Measurements from ENCODE around the gene CDC42BPG.
A peak's percentile ranks its signal among the peaks of the same experiment; 100 is the strongest.

The CDC42BPG gene

DNA sequence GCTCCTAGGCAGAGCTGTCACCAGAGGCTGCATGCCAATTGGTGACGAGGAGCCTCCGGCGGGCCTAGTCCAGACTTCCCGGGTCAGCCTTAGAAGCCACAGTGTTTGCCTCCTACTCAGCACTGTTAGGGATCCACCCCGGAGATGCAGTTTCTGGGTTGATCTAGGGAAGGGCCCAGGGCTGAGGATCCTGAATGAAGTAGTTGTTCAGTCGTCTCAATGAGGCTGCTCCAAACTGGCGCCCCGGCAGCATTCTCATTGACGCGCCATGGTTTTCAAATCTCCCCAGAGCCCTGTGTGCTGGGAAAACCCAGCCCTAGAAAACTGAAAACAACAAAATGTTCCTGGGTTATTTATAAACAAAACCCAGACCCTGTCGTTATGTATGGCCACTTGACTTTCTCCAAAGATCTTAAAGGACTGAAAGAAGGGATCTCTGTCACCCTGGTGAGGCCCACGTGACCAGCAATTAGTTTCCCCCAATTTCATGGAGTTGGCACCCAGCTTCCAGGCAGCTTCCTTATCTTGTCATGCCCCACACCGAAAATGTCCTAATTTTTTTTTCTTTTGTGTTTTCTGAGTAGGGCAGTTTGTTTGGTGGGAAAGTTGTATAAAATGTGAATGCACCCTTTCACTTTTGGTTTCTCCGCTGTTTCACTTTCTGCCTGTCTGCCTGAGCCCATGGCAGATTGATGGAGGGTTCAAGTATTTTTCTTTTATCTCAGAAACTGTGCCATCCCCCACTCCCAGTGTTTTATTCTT, 36.0 kb upstream of the CDC42BPG start:
- Histone ChIP-seq H3K4me1 (ENCODE audit: low read length) (peaks cover 30% of the 10 kb centered on the region), H4K20me1 (ENCODE audit: insufficient read depth, low read length) (no peaks in the 10 kb centered on the region), H3K9ac (ENCODE audit: low read length) (no peak overlapping the region), H3K27me3 (replicated peaks; ENCODE audit: insufficient read depth, low read length) (peaks cover 39% of the 10 kb centered on the region), H3K79me2 (ENCODE audit: low read length) (peaks cover 28% of the 10 kb centered on the region), H3K4me3 (ENCODE audit: low read length) (peak overlapping the region; percentile 38; the same call in 1 of the 2 replicates), H3K9me2 (replicated peaks; ENCODE audit: insufficient read depth, low read length) (no peaks in the 10 kb centered on the region), H3K9me3 (replicated peaks; ENCODE audit: insufficient read depth, low read length) (no peaks in the 10 kb centered on the region), H3F3A (ENCODE audit: insufficient read depth, low read length) (peaks cover 16% of the 10 kb centered on the region), H2AFZ (ENCODE audit: low read length) (no peak overlapping the region), H3K27ac (ENCODE audit: low read length) (no peak overlapping the region), H3K4me2 (ENCODE audit: low read depth, low read length) (peak overlapping the region; percentile 77), H3K36me3 (replicated peaks; ENCODE audit: insufficient read depth, low read length) (no peaks in the 10 kb centered on the region)
- TF ChIP-seq, protein P1, sequence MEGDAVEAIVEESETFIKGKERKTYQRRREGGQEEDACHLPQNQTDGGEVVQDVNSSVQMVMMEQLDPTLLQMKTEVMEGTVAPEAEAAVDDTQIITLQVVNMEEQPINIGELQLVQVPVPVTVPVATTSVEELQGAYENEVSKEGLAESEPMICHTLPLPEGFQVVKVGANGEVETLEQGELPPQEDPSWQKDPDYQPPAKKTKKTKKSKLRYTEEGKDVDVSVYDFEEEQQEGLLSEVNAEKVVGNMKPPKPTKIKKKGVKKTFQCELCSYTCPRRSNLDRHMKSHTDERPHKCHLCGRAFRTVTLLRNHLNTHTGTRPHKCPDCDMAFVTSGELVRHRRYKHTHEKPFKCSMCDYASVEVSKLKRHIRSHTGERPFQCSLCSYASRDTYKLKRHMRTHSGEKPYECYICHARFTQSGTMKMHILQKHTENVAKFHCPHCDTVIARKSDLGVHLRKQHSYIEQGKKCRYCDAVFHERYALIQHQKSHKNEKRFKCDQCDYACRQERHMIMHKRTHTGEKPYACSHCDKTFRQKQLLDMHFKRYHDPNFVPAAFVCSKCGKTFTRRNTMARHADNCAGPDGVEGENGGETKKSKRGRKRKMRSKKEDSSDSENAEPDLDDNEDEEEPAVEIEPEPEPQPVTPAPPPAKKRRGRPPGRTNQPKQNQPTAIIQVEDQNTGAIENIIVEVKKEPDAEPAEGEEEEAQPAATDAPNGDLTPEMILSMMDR (IDR thresholded peaks at IDR 0.05; ENCODE audit: low read length) = no peak
- peak; percentile 81; the same call in 1 of the 2 replicates for TF ChIP-seq EZH2phosphoT487 (IDR thresholded peaks at IDR 0.05; ENCODE audit: low read length)
- no peak for TF ChIP-seq EZH2 (optimal IDR thresholded peaks at IDR 0.05; ENCODE audit: low read depth, low read length)
- DNase-seq = peak; percentile 66

DNA sequence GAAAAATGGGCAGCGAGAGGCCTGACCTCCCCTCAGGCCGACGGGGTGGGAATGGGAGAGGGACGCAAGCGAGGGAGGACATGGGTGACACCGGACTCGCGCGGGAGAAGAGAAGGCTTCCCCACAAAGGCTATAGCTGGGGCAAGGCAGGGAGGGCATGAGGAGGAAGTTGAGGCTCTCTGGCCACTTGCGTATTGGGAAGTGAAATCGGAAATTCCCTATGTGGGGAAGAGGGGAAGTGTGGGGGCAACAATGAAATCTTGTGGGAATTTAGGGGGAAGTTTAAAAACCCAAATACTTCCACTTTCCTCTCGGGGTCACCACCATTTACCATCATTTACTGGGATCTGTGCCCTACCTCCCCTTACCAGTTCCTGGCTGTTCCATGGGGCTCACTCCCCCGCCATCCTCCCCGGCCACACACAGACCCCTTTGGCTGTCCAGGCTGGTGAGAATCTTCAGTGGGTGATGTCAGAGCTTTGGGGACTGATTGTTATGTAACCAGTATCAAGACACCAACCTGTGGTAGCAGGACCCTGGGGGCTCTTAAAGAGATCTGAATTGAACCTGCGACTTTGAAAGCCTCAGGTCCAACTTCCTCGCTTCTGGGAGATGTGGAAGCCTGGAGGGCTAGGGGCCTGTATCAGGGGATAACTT, 34.9 kb upstream of the CDC42BPG start:
- TF ChIP-seq, protein P1 (IDR thresholded peaks at IDR 0.05; ENCODE audit: low read length) = no peak
- no peak for TF ChIP-seq EZH2phosphoT487 (IDR thresholded peaks at IDR 0.05; ENCODE audit: low read length)
- no peak for TF ChIP-seq EZH2 (optimal IDR thresholded peaks at IDR 0.05; ENCODE audit: low read depth, low read length)
- H3K27me3 ChIP-seq (replicated peaks; ENCODE audit: insufficient read depth, low read length) = peaks cover 28% of the 10 kb centered on the region
- no peaks in the 10 kb centered on the region for H3K9me2 ChIP-seq (replicated peaks; ENCODE audit: insufficient read depth, low read length)
- H3K9ac ChIP-seq (ENCODE audit: low read length) = peak overlapping the region; percentile 69
- H3K79me2 ChIP-seq (ENCODE audit: low read length) = peaks cover 38% of the 10 kb centered on the region
- peak overlapping the region; percentile 97 for H3K4me2 ChIP-seq (ENCODE audit: low read depth, low read length)
- no peaks in the 10 kb centered on the region for H3K9me3 ChIP-seq (replicated peaks; ENCODE audit: insufficient read depth, low read length)
- H3K27ac ChIP-seq (ENCODE audit: low read length) = peak overlapping the region; percentile 48; the same call in 1 of the 2 replicates
- no peaks in the 10 kb centered on the region for H4K20me1 ChIP-seq (ENCODE audit: insufficient read depth, low read length)
- H3F3A ChIP-seq (ENCODE audit: insufficient read depth, low read length) = peaks cover 16% of the 10 kb centered on the region
- DNase-seq = no peak
- peak overlapping the region; percentile 81 for H2AFZ ChIP-seq (ENCODE audit: low read length)
- H3K4me3 ChIP-seq (ENCODE audit: low read length) = peak overlapping the region; percentile 83
- H3K4me1 ChIP-seq (ENCODE audit: low read length) = peaks cover 30% of the 10 kb centered on the region
- no peaks in the 10 kb centered on the region for H3K36me3 ChIP-seq (replicated peaks; ENCODE audit: insufficient read depth, low read length)

DNA sequence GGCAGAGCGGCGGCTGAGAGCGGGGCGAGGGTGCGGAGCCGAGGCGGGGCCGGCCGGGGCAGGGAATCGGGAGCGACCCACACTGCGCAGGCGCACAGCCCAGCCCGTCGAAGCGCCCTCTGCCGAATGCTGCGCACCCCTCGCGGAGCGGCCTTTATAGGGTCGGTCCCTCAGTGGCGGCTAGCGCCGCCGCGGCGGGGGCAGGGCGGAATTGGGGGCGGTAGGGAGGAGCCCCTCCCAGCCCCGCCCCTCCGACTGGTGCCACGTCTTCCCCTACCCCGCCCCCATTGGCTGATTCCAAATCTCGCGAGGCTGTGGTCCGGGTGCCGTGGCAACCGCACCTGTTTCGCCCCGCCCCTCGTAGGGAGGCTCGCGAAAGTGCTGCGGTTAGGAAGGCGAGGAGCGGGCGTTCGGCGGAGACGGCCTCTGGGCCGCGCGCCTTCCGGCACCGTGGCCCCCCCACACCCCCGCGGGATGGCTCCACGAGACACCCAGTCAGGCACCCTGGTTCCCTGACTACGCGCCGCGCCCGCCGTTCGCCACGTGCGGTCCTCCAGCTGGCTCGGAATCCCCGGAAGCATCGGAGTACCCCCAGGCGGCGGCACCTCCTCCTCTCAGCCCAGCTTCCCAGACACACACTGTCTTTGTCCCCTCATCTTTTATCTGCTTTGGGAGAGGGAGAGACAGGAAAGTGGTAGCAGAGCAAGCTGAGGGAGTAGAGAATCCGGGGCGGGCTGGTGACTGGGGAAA, 34.2 kb upstream of the CDC42BPG start, which contains the start of gene EHD1:
Gene EHD1, minus strand, starts transcription at position 128 of the 750 bp plus-strand sequence. CDS start 157 bp downstream, outside the sequence.
- H3K27ac ChIP-seq (ENCODE audit: low read length) = peak within 1 kb of the TSS; percentile 48
- no peaks in the 10 kb centered on the region for H3K36me3 ChIP-seq (replicated peaks; ENCODE audit: insufficient read depth, low read length)
- no peaks in the 10 kb centered on the region for H3K9me2 ChIP-seq (replicated peaks; ENCODE audit: insufficient read depth, low read length)
- peak within 1 kb of the TSS; percentile 76 for H3K9ac ChIP-seq (ENCODE audit: low read length)
- TF ChIP-seq, protein P1 (IDR thresholded peaks at IDR 0.05; ENCODE audit: low read length) = peak; percentile 49
- no peak for TF ChIP-seq EZH2phosphoT487 (IDR thresholded peaks at IDR 0.05; ENCODE audit: low read length)
- H3K79me2 ChIP-seq (ENCODE audit: low read length) = peaks cover 41% of the 10 kb centered on the region
- peaks cover 16% of the 10 kb centered on the region for H3F3A ChIP-seq (ENCODE audit: insufficient read depth, low read length)
- peaks cover 22% of the 10 kb centered on the region for H3K27me3 ChIP-seq (replicated peaks; ENCODE audit: insufficient read depth, low read length)
- H3K4me3 ChIP-seq (ENCODE audit: low read length) = peak within 1 kb of the TSS; percentile 96
- H3K9me3 ChIP-seq (replicated peaks; ENCODE audit: insufficient read depth, low read length) = no peaks in the 10 kb centered on the region
- peak within 1 kb of the TSS; percentile 88 for H2AFZ ChIP-seq (ENCODE audit: low read length)
- peaks cover 30% of the 10 kb centered on the region for H3K4me1 ChIP-seq (ENCODE audit: low read length)
- DNase-seq = peak; percentile 99
- H3K4me2 ChIP-seq (ENCODE audit: low read depth, low read length) = peak within 1 kb of the TSS; percentile 99
- H4K20me1 ChIP-seq (ENCODE audit: insufficient read depth, low read length) = no peaks in the 10 kb centered on the region
